Measurements from ENCODE around the gene MARK4.
"Not testable (repeated sequence)": the region's sequence is repeated elsewhere in the genome, so short reads cannot be mapped to it uniquely, and the experiment has no call there.

Gene MARK4

DNA sequence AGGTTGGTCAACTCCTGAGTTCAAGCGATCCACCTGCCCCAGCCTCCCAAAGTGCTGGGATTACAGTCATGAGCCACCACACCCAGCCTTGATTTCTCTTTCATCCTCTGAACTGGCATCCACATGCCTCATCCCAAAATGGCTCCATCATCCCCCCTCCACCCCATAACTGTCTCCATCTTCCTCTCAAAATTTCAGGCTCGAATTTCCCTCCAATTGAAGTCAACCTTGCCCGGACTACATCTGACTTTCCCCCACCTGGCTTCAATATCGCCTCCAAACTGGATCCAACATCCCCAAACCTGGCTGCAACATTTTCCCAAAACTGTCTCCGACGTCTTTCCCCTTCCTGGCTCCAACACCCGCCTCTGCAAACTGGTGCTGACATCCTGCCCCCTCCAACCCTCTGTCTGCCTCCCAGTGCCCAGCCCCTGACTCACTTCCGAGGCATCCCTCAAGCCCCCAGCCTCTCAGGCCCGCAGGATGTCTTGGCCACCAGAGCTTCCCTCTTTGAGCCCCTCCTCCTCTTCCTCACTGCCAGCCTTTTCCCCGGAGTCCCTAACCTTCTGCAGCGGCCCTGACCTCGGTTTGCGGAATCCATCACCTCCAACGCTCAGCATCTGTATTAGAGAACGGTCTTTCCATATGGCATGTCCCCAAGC, 6.8 kb upstream of the MARK4 start:
- DNase-seq, result no peak

- DNase-seq, result no peak
Measured at GRCh38 chr19:45245334-45245787, 5.7 kb upstream of the MARK4 start, which contains the start of gene EXOC3L2. TSS of gene EXOC3L2 (minus strand) at chr19:45245407. CDS start at chr19:45239045, 6,362 bp downstream.

DNA sequence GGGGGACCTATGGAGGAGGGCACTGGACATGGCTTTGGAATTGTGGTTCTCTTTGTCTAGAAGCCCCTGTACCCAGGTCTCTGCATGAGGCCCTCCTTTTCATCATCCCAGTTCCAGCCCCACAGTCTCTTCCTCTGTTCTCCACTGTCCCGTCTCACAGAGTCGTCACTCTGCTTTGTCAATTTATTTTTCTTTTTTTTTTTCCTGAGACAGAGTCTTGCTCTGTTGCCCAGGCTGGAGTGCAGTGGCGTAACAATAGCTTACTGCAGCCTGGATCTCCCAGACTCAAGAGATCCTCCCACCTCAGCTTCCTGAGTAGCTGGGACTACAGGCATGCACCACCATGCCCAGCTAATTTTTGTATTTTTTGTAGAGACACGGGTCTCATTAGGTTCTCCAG, 5.2 kb upstream of the MARK4 start:
- DNase-seq, result no peak

DNA sequence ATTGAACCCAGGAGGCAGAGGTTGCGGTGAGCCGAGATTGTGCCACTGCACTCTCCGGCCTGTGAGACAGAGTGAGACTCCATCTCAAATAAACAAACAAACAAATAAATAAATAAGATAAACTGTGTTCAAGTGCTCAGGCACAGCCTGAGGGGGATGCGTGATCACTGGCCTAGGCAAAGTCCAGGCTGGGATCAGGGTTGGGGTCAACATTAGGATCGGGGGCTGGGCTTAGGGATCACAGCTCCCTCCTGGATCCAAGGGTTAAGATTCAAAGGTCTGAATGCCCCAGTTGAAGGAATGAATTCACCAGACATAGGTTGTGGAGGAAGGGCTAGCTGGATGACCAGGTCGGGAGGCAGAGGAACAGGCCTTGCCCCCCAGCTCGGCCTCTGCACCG, 3.9 kb upstream of the MARK4 start:
- no peak for DNase-seq

- DNase-seq, result no peak
Measured at GRCh38 chr19:45249261-45250033, 1.6 kb upstream of the MARK4 start.

DNA sequence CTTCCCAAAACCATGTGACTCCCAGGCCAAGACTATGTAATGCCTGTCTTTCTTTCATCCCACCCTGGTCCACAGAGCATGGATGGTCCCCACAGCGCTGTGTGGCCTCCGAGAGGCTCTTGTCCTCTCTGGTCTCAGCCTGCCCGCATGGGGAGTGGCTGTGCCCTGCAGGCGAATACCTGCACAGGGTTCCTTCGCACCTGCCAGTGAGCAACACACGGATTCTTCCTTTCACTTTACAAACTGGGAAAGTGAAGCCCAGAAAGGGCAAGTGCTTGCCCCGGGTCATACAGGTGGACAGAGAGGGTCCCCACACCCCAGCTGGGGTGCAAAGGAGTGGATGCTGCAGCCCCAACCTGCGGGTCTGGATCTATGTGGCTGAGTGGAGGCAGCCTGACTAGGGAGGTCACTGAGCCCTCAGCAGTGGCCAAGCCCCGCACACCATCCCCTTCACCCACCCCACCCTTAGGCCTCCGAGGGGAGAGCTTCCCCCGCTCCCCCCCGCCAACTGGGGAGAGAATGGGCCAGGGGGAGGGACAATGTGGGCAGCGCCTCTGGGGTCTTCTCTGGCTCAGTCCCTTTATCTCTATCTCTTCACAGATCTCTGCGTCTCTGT, 747 bp upstream of the MARK4 start:
- DNase-seq, result no peak

DNA sequence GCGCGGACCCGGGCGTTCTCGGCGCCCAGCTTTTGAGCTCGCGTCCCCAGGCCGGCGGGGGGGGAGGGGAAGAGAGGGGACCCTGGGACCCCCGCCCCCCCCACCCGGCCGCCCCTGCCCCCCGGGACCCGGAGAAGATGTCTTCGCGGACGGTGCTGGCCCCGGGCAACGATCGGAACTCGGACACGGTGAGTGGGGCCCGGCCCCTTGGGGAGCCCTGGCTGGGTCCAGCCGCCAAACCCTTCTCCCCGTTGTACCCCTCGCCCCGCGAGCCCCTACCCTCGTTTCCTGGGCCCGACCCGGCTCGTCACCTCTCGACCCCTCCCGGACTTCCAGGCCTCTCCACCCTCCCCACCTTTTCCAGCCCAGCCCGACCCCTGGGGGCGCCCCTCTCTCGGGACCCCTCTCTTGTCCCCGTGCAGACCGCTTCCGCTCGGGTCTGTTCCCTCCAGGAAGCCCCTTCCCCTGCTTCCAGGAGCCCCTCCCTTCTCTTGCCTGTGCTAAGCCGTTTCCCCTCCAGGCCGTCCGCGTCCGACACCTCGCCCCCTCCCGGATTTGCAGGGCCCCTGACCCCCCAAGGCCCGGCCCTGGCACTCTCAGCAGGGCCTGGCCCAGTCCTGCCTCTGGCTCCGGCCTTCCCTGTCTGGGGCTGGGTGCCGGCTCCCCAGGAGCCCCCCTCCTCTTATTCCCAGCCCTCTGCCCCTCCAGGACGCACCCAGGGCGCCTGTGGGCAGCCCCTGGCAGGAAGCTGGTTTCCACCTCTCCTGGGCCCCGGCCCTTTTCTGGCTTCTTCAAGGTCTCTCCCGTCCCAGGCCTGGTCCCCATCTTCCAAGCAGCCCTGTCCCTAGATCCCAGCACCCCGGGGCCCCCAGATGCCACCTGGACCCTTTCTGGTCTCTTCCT, 632 bp downstream of the MARK4 start:
- peak; percentile 50 for DNase-seq

- DNase-seq, result no peak
Measured at GRCh38 chr19:45253396-45254027, 2.4 kb downstream of the MARK4 start.

- no peak for DNase-seq
Measured at GRCh38 chr19:45254044-45254531, 3.0 kb downstream of the MARK4 start.

DNA sequence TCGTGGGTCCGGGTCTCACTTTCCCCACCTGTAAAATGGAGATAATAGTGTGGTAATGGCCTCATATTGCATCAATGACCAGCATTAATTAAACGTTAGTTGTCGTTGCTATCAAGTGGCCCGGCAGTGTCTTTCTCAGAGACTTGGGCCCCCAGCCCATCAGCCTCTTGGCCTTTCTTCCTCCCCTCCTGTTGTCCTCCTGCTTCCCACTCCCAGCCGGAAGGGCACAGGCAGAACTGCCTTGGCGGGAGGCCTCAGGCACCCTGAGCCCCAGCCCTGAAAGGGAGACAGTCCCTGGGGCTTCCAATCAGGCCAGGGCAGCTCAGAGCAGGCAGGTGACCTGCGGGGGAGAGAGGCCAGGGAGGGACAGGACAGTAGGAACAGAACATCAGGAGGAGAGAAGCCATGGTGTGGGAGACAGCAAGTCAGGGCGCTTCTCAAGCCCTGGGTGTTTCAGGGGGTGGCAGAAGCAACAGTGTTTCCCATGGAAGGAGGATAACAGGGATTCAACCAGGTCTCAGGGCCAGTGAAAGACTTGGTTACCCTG, 4.6 kb downstream of the MARK4 start:
- DNase-seq, result no peak

GRCh38 chr19:45256836-45257235, 5.8 kb downstream of the MARK4 start:
- no peak for DNase-seq

DNA sequence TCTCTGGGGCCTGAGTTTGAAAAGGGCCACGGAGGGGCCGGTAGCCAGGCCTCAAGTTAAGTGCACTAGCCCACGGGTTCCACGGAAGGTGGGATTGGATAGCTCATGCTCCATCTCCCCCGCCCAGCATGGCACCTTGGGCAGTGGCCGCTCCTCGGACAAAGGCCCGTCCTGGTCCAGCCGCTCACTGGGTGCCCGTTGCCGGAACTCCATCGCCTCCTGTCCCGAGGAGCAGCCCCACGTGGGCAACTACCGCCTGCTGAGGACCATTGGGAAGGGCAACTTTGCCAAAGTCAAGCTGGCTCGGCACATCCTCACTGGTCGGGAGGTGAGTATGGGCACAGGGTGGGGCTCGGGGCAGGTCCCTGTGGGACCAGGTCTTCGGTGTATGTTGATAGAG, 7.8 kb downstream of the MARK4 start:
- no peak for DNase-seq

- no peak for DNase-seq
Measured at GRCh38 chr19:45262570-45262969, 11.5 kb downstream of the MARK4 start.

DNA sequence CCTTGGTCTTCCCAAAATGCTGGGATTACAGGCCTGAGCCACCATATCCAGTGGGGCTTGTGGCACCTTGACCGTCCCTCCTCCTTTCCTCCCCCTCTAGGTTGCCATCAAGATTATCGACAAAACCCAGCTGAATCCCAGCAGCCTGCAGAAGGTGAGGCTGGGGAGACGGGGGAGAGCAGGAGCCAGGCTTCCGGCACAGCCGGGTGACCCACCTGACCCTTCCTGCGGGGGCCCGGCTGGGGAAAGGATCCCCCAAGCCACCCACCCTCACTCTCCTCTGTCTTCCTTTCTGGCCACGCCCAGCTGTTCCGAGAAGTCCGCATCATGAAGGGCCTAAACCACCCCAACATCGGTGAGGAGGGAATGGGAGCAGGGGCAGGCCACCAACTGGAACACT, 11.9 kb downstream of the MARK4 start:
- DNase-seq, result no peak

GRCh38 chr19:45264781-45265317, 13.8 kb downstream of the MARK4 start:
- DNase-seq, result no peak

GRCh38 chr19:45265375-45265774, 14.3 kb downstream of the MARK4 start:
- DNase-seq, result no peak

- DNase-seq, result no peak
Measured at GRCh38 chr19:45267296-45267695, 16.2 kb downstream of the MARK4 start.

DNA sequence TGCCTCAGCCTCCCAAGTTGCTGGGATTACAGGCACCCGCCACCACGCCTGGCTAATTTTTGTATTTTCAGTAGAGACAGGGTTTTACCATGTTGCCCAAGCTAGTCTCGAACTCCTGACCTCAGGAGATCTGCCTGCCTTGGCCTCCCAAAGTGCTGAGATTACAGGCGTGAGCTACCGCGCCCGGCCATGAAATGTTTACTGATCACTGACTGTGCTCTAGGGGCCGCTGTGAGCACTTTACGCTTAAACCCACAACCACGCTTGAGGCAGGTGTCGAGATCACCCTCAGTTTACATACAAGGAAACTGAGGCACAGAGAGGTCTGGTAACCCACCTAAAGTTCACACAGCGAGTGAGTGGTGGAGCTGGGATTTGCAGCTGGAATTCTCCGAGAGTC, 18.9 kb downstream of the MARK4 start:
- not testable (repeated sequence) for DNase-seq

- no peak for DNase-seq
Measured at GRCh38 chr19:45271098-45271734, 20.1 kb downstream of the MARK4 start.

- DNase-seq, result no peak
Measured at GRCh38 chr19:45271735-45272108, 20.7 kb downstream of the MARK4 start.

GRCh38 chr19:45273521-45273855, 22.4 kb downstream of the MARK4 start:
- DNase-seq, result no peak

Measured in retina (tissue), 1 donor.